ENCODE results near the gene PGLYRP4.
"Not testable (repeated sequence)": the region's sequence is repeated elsewhere in the genome, so short reads cannot be mapped to it uniquely, and the experiment has no call there.

PGLYRP4 gene

GRCh38 chr1:153355445-153356071, 6.9 kb upstream of the PGLYRP4 start:
- peak; percentile 73 for DNase-seq (ENCODE audit: low read depth)

- DNase-seq (ENCODE audit: low read depth) = no peak
These were observed 6.0 kb upstream of the PGLYRP4 start for GRCh38 chr1:153354515-153355193.

- DNase-seq (ENCODE audit: low read depth) = peak; percentile 6
These were observed 4.7 kb upstream of the PGLYRP4 start for GRCh38 chr1:153353226-153353947.

- peak; percentile 48 for DNase-seq (ENCODE audit: low read depth)
These were observed 3.9 kb upstream of the PGLYRP4 start for GRCh38 chr1:153352523-153352922.

DNA sequence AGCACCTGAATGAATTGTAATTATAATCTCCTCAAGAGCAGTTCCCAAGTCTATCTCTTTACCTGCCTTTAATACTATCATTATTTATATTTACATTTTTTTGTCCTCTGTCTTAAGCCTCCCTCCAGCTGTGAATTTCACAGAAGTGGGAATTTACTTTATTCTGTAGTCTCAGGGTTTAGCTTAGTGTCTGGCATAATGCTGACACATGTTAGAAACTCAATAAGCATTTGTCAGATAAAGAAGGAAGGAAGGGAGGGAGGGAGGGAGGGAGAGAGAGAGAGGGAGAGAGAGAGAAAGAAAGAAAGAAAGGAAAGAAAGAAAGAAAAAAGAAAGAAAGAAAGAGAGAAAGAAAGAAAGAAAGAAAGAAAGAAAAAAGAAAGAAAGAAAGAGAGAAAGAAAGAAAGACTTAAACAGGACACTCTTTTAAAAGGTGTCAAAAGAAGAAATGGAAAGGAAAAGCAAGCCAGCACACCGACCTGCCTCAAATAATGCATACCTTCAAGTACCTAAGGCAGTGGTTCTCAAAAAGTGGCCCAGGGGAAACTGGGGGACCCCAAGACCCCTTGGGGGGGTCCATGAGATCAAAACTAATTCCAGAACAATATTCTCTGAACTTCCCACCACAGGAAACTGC, 1.8 kb upstream of the PGLYRP4 start:
- no peak for DNase-seq (ENCODE audit: low read depth)

DNA sequence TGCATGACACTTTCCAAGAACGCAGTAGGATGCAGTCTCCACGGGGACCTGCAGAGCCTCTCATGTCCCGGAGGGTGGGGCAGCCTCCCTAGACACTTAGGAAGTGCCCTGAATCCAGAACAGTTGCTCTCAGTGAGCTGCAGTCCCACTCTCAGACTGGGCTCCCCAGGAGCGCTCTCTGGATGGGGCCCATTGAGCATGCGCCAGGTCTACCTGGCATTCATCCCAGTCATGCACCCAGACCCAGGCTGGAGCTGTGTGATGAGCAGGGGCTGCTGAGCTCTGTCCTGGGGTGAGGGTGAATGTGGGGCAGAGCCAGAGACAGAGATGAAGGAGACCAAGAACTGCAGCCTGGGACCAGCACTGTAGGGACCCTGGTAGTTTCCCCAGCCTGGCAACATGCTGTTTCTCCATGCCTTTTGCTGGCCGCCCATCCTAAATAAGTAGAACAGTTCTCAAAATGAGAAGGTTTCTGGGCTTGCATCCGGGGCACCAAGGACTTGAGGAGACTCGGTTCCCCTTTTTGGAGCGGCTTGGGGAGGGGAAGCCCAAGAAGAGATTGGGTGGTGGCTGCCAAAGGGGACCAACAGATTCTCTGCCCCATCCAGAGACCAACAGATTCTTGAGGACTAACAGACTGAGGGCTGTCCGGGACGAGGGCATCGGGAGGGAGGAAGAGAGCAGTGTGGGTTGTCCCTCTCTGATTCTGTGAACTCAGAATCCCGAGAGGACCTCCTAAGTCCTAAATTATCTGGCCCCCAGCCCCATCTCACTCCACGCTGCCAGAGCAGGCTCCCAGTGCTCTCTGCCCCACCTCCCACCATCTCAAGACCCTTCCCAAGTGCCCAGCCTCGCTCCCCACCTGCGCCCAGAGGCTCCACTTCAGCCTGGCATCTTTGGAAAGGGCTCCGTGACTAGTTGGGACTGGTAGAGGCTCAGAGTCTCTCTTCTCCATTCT, 1.0 kb upstream of the PGLYRP4 start:
- no peak for DNase-seq (ENCODE audit: low read depth)

GRCh38 chr1:153347856-153348255, 785 bp downstream of the PGLYRP4 start:
- no peak for DNase-seq (ENCODE audit: low read depth)

DNA sequence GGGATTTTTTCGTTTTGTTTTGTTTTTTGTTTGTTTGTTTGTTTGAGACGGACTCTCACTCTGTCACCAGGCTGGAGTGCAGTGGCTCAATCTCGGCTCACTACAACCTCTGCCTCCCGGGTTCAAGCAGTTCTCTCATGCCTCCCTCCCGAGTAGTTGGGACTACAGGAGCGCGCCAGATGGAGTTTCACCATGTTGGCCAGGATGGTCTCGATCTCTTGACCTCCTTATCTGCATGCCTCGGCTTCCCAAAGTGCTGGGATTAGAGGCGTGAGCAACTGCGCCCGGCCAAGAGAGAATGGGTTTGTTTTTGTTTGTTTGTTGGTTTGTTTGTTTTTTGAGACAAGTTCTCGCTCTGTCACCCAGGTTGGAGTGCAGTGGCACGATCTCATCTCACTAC, 1.6 kb downstream of the PGLYRP4 start:
- not testable (repeated sequence) for DNase-seq (ENCODE audit: low read depth)

DNA sequence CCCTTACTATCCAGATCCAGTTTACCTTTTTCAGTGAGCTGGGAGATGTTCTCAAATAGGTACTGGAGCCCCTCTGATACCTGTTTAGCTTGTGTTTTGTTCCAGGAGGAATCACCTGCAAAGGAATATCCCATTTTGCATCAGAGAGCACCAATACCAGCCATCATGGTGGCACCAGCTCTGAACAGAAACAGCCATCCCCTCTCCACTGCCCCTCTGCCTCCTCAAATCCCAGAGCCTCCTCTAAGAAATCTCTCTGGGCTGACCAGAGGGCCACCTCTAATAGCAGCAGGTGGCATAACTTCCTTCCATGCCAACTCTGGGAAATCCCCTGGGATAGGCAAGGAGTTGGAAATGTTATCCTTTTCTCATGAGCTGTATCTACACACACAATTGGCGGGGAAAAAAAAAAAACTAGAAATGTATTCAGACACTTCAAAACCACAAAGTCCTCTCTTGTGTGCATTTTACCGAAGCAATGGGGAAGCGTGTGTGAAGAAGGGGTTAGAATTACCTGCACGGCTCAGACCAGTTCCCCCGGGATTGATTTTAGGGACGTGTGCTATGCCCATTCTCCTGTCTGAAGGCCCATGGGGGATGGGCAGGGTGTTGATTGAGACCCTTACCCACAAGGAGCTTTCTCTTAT, 2.4 kb downstream of the PGLYRP4 start:
- DNase-seq (ENCODE audit: low read depth) = no peak

- no peak for DNase-seq (ENCODE audit: low read depth)
These were observed 3.2 kb downstream of the PGLYRP4 start for GRCh38 chr1:153345187-153346076.

DNA sequence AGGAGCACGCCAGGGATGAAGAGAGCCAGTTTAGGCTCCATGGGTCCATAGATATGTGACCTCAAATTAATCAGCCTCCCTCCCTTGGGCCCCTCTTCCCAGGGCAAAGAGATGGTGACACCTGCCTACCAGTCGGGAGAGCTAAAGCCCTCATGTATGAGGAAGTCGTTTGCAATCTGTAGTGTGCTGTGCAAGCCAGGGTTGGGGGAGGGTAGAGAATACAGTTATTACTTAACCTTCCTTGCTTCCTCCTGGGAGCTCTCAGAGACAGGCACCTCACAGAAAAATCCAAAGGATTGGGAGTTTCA, 4.0 kb downstream of the PGLYRP4 start:
- DNase-seq (ENCODE audit: low read depth) = no peak

DNA sequence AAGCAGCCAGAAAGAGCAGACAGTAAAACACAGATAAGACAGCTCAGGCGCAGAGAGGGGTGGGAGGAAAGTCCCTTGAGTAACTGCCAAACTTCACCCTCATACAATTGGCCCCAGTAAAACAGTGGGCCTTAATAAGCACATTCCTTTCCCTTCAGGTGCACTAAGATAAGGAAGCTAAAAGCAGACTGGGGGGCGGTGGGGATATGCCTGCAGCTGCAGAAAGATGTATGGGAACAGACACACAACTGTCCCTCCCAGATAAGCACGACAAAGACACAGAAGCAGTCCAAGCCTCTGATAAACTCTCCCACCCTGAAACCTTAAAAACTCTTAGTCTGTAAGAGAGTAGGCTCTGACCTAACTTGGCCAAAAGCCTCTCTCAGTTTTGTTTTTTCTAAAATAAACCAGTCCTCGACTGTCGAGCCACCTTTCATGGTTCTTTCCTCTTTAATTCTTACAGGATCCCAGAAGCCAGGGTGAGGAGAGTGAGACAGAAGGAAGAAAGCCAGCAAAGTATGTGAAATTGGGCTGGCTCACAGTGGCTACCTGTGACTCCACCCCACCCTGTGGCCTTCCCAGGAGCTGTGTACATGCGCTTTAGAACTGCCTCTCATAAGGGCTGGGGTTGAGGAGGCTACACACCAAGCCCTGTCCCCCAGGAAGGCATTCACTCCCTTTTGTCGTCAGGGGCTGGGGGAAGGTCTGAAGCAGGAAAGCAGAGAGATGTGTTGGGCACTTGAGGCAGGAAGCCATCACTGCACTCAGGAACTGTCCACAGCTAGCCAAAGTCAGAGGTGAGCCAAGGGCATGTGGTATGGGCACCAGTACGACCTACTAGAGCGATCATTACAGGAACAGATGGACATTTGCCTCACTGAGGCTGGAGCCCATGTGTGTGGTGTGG, 4.6 kb downstream of the PGLYRP4 start:
- DNase-seq (ENCODE audit: low read depth) = no peak

DNA sequence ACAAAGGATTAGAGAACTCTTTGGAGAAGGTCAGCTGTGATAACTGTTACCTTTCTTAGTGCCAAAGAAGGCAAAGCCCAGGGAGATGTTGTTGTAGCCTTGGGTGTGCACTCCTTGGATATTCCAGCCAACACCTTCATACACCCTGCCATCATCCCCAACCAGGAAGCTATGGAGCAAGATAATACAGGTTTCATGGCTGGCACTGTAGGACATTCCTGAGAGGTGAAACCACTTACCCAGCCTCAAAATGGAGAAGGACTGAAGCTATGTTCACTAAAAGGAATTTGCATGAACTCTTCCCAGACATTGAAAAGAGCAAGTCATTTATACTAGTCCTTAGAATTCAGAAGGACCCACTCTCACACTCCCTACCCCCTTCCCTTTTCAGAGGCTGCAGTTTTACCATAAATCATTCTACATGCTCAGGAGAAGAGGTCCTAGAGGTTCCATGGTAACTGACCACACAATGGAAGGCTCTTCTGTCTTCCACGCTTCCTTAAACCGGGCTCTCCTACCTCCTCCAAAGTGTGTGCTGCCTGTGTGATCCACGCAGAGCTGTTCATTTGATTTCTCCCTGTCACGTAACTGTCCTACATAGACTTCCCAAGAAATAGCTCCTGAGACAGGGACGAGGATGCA, 5.5 kb downstream of the PGLYRP4 start:
- DNase-seq (ENCODE audit: low read depth) = no peak

DNA sequence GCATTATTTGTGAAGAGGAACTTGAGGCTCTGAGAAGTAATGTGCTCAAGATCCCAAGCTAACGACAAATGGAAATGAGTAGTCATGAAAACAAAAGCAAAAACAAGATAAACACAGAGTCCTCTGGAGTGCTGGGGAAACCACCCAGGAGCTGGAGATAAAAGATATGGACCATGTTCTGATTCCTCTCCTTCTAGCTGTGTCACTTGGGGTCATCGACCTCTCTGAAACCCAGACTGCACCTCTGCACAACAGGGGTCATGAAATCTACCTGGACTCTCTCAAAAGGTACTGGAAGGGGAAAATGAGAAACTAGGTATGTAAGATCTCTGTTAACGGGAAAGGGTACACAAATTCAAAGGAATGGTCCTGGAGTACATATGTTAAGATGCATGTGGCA, 6.5 kb downstream of the PGLYRP4 start:
- DNase-seq (ENCODE audit: low read depth) = no peak

DNA sequence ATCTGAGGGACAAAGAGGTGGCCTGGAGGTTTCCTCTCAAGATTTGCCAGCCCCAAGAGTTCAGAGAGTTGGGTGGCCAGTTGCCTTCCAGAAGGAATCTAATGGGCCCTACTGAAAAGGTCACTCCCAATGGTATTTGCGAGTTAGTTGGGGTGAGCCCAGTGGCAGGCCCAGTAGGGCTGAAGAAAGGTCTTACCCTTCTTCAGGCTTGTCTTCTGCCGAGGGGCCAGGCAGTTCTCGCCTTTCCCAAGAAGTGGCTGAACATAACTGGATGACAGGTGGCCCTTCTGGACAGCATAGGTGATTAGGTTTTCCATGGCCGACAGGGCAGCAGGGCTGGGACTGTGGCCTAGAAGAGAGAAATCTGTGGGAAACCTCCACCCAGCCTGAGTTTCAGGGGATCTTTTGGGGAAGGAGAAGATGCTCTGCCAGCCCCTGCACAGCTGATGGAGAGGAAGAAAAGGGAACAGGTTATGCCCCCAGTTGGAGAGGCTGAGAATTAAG, 7.2 kb downstream of the PGLYRP4 start:
- no peak for DNase-seq (ENCODE audit: low read depth)

DNA sequence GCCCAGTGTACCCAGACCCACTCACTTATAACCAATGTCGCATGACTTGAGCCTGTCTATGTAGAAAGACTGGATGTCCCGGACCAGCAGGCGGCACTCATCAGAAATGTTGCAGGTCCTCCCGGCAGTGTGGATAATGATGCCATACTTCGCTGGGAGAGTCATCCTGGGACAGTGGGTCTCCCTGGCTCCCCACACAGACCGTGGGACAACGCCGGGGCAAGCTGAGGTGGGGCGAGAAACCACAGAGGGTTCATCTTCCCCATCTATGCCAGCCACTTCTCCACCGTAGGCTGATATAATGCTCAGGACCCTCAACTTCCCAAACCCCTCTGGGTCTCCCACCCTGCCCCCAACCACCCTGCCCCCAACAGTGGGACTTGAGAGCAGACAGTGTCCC, 8.3 kb downstream of the PGLYRP4 start:
- no peak for DNase-seq (ENCODE audit: low read depth)

DNA sequence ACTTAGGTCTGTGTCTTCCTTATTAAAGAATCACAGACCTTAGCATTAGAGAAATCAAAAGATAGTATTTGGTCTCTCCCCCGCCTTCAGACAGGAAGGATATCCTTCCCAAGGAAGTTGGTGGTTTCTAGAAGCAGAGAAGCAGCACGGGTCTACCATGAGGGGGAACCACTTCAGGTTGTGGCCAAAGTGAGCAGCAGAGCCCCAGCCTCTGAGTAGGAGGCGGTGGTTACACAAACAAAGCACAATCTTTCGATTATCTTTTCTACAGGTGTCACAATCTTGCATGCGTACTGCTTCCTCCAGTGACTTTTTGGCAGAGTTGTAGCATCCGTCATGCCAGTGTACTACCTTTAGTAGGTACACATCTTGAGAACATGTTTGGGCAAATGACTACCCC, 8.8 kb downstream of the PGLYRP4 start:
- no peak for DNase-seq (ENCODE audit: low read depth)
